Neural cell (in vitro differentiated cells): Measurements from ENCODE around the gene REEP6. TPM values are rescaled to one million over a fixed set of nuclear protein-coding genes. Genes with fewer than 3 reads are reported as not detected.
"Not testable (repeated sequence)": the region's sequence is repeated elsewhere in the genome, so short reads cannot be mapped to it uniquely, and the experiment has no call there.

Experiments used
- H2AFZ ChIP-seq: fragments of 200-600, 300-800 bp; sonication (generic), shearing (Covaris generic); 2 replicates; pipeline ENCODE4 v1.6.0; 2014; ENCODE audit warnings: low read depth, mild to moderate bottlenecking, antibody characterized with exemption, low read length, moderate library complexity
- H3F3A ChIP-seq: fragments of 200-600 bp; shearing (Covaris generic); 2 replicates; pipeline ENCODE4 v1.6.1; 2016; ENCODE audit warnings: mild to moderate bottlenecking, moderate library complexity, mixed read lengths, antibody characterized with exemption, low read length; ENCODE audit not compliant: insufficient read depth, poor library complexity, severe bottlenecking
- H3K27ac ChIP-seq: fragments of 200-600, 300-800 bp; sonication (generic), shearing (Covaris generic); 2 replicates; pipeline ENCODE4 v1.5.1; 2014; ENCODE audit warnings: mild to moderate bottlenecking, low read length, moderate library complexity
- H3K27me3 ChIP-seq: fragments of 300-800, 200-600 bp; sonication (generic), shearing (Covaris generic); 2 replicates; pipeline ENCODE4 v1.6.0; 2014; ENCODE audit warnings: mild to moderate bottlenecking, low read depth, low read length, moderate library complexity; ENCODE audit not compliant: insufficient read depth
- H3K36me3 ChIP-seq: fragments of 300-800, 200-600 bp; sonication (generic), shearing (Covaris generic); 2 replicates; pipeline ENCODE4 v1.5.1; 2014; ENCODE audit warnings: mild to moderate bottlenecking, antibody characterized with exemption, low read length, moderate library complexity; ENCODE audit not compliant: insufficient read depth
- H3K4me2 ChIP-seq: fragments of 300-800, 200-600 bp; sonication (generic), shearing (Covaris generic); 2 replicates; pipeline ENCODE4 v1.6.0; 2014; ENCODE audit warnings: mild to moderate bottlenecking, low read length
- H3K4me3 ChIP-seq: fragments of 300-800, 200-600 bp; sonication (generic), shearing (Covaris generic); 2 replicates; pipeline ENCODE4 v1.5.1; 2014; ENCODE audit warnings: mild to moderate bottlenecking, low read length, moderate library complexity
- H3K79me2 ChIP-seq: fragments of 200-600 bp; shearing (Covaris generic); replicated peaks from 2 replicates; pipeline ENCODE4 v1.6.0; 2014; ENCODE audit warnings: mild to moderate bottlenecking, low read length, moderate library complexity; ENCODE audit not compliant: insufficient read depth
- H3K9ac ChIP-seq: fragments of 300-800, 200-600 bp; sonication (generic), shearing (Covaris generic); 2 replicates; pipeline ENCODE4 v1.6.1; 2016; ENCODE audit warnings: mild to moderate bottlenecking, low read length, mixed read lengths
- H3K9me2 ChIP-seq: fragments of 200-600 bp; shearing (Covaris generic); 2 replicates; pipeline ENCODE4 v1.6.1; 2016; ENCODE audit warnings: mild to moderate bottlenecking, low read length, mixed read lengths; ENCODE audit not compliant: insufficient read depth
- H3K9me3 ChIP-seq: fragments of 200-600, 300-800 bp; sonication (generic), shearing (Covaris generic); 2 replicates; pipeline ENCODE4 v1.6.1; 2016; ENCODE audit warnings: mild to moderate bottlenecking, mixed run types, low read length, moderate library complexity, mixed read lengths
- H4K20me1 ChIP-seq: fragments of 200-600 bp; shearing (Covaris generic); 2 replicates; pipeline ENCODE4 v1.6.1; 2016; ENCODE audit warnings: mild to moderate bottlenecking, mixed run types; ENCODE audit not compliant: insufficient read depth
- CTCF ChIP-seq: fragments of 450-650 bp; IDR thresholded peaks from 2 replicates; pipeline ENCODE4 v1.5.1; 2014; ENCODE audit warnings: antibody characterized with exemption, mild to moderate bottlenecking, moderate library complexity; ENCODE audit not compliant: poor library complexity, severe bottlenecking
- EP300 ChIP-seq: fragments of 450-650 bp; conservative IDR thresholded peaks from 2 replicates; pipeline ENCODE4 v1.6.1; 2014; ENCODE audit warnings: antibody characterized with exemption, mild to moderate bottlenecking, moderate library complexity; ENCODE audit not compliant: poor library complexity, severe bottlenecking
- EZH2 ChIP-seq: fragments of 200-600, 300-800 bp; shearing (Covaris generic), sonication (generic); IDR thresholded peaks from 2 replicates; pipeline ENCODE4 v1.6.1; 2014; ENCODE audit warnings: antibody characterized with exemption, low read length, borderline replicate concordance, mild to moderate bottlenecking; ENCODE audit not compliant: insufficient read depth, poor library complexity, severe bottlenecking
- MXI1 ChIP-seq: fragments of 450-650 bp; conservative IDR thresholded peaks from 2 replicates; pipeline ENCODE4 v1.6.1; 2014; ENCODE audit warnings: antibody characterized with exemption, mild to moderate bottlenecking; ENCODE audit not compliant: poor library complexity, severe bottlenecking
- POLR2AphosphoS5 ChIP-seq: IDR thresholded peaks from 2 replicates; pipeline ENCODE4 v1.6.1; 2012
- RAD21 ChIP-seq: fragments of 450-650 bp; conservative IDR thresholded peaks from 2 replicates; pipeline ENCODE4 v1.6.1; 2014; ENCODE audit warnings: antibody characterized with exemption, mild to moderate bottlenecking, moderate library complexity
- REST ChIP-seq: IDR thresholded peaks from 2 replicates; pipeline ENCODE4 v1.6.1; 2012; ENCODE audit warnings: borderline replicate concordance
- SMC3 ChIP-seq: fragments of 450-650 bp; conservative IDR thresholded peaks from 2 replicates; pipeline ENCODE4 v1.6.1; 2014; ENCODE audit warnings: antibody characterized with exemption, mild to moderate bottlenecking, moderate library complexity; ENCODE audit not compliant: poor library complexity
- TAF1 ChIP-seq: IDR thresholded peaks from 2 replicates; pipeline ENCODE4 v1.6.1; 2012; ENCODE audit warnings: low read depth
- polyA plus RNA-seq: library from polyadenylated mRNA; depleted of rRNA; stranded (reverse); fragments of >200 nt; gene quantifications from 2 replicates; pipeline ENCODE4 v1.2.3, GENCODE V29; 2014

REEP6 gene
- polyA plus RNA-seq, 1 donor from 2014 or later = 10.7 TPM

- no peaks in the 10 kb centered on the region for H3K9me3 ChIP-seq
- H4K20me1 ChIP-seq = no peaks in the 10 kb centered on the region
- H3K9me2 ChIP-seq = no peaks in the 10 kb centered on the region
- peaks cover 12% of the 10 kb centered on the region for H3K27me3 ChIP-seq
- no peaks in the 10 kb centered on the region for H3K36me3 ChIP-seq
- H3K9ac ChIP-seq = no peak overlapping the region
- H3F3A ChIP-seq = no peaks in the 10 kb centered on the region
- no peak overlapping the region for H2AFZ ChIP-seq
- no peak overlapping the region for H3K4me2 ChIP-seq
- no peak overlapping the region for H3K27ac ChIP-seq
- TF ChIP-seq POLR2AphosphoS5 = no peak
- TF ChIP-seq EP300 = no peak
- no peak for TF ChIP-seq MXI1
- no peak for TF ChIP-seq RAD21
- no peak for TF ChIP-seq CTCF
- no peak for TF ChIP-seq SMC3
- no peak for TF ChIP-seq EZH2
- TF ChIP-seq REST = no peak
- no peak for TF ChIP-seq TAF1
- H3K4me3 ChIP-seq = no peak overlapping the region
- H3K79me2 ChIP-seq = no peaks in the 10 kb centered on the region
Observed at GRCh38 chr19:1528596-1529429, 37.8 kb downstream of the REEP6 start.

- Histone ChIP-seq H3K9me3 (no peaks in the 10 kb centered on the region), H3K4me3 (no peak overlapping the region), H3K27me3 (peaks cover 9% of the 10 kb centered on the region), H3K79me2 (no peaks in the 10 kb centered on the region), H3K4me2 (no peak overlapping the region), H3K9me2 (no peaks in the 10 kb centered on the region), H3K36me3 (no peaks in the 10 kb centered on the region), H3K27ac (no peak overlapping the region), H4K20me1 (no peaks in the 10 kb centered on the region), H3K9ac (no peak overlapping the region), H3F3A (no peaks in the 10 kb centered on the region), H2AFZ (no peak overlapping the region)
- TF ChIP-seq EZH2 (no peak), SMC3 (no peak), MXI1 (no peak), POLR2AphosphoS5 (no peak), EP300 (no peak)
Observed at GRCh38 chr19:1529430-1529816, 38.4 kb downstream of the REEP6 start.

- not testable (repeated sequence) for H3K27ac ChIP-seq, H3K9me3 ChIP-seq, H3K36me3 ChIP-seq, H4K20me1 ChIP-seq, H3K27me3 ChIP-seq, H3K4me2 ChIP-seq, H3F3A ChIP-seq, H3K79me2 ChIP-seq, H3K9ac ChIP-seq, H2AFZ ChIP-seq, H3K9me2 ChIP-seq, H3K4me3 ChIP-seq
Observed at GRCh38 chr19:1530856-1531255, 39.9 kb downstream of the REEP6 start.
